HG03064 (cell line): ENCODE measurements around the gene COL23A1.

Experiments
- ATAC-seq: cut with Tn5 transposase; IDR thresholded peaks from one replicate; pipeline ENCODE4 v1.9.1; 2021; ENCODE audit warnings: low read depth; ENCODE audit not compliant: unreplicated experiment

The COL23A1 gene

GRCh38 chr5:178445534-178445933 lies 144.7 kb downstream of the COL23A1 start:
- no peak for ATAC-seq

DNA sequence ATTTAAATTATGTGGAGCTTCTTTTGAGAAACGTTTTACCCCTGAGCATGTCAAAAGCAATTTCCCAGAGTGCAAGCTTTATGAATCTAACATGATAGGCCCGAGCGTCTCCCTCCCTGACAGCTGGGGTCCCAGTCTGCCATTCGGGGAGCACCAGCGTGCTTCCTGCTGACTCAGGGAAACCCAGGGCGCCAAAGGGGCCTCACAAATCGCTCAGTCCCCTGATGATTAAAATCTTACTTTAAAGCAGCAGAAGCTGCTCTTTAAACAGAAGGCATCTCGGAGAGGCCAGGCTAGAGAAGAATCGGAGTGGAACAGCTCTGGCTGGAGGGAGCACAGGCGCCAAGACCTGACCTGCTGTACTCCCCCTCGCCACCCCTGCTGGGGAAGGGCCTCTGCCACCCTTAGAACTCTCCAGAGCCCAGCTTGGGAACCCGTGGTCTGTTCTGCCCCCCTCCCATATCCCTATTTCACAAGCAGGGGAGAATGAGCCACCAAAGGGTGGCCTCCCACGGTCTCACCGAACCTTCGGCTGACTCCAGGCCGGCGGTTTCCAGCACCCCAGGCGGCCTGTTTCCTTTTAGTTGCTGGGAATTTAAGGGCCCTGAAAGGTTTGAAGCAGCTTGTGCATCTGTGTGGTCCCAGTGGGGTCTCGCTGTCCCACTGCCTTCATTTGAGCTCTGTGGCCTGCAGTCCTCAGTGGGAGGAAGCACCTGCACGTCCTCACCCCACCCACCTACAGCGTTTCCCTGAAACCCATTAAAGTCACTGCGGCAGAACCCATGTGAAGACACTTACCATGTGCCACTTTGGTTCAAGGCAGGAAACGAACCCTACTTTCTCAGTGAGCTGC lies 147.6 kb downstream of the COL23A1 start:
- ATAC-seq, result no peak

DNA sequence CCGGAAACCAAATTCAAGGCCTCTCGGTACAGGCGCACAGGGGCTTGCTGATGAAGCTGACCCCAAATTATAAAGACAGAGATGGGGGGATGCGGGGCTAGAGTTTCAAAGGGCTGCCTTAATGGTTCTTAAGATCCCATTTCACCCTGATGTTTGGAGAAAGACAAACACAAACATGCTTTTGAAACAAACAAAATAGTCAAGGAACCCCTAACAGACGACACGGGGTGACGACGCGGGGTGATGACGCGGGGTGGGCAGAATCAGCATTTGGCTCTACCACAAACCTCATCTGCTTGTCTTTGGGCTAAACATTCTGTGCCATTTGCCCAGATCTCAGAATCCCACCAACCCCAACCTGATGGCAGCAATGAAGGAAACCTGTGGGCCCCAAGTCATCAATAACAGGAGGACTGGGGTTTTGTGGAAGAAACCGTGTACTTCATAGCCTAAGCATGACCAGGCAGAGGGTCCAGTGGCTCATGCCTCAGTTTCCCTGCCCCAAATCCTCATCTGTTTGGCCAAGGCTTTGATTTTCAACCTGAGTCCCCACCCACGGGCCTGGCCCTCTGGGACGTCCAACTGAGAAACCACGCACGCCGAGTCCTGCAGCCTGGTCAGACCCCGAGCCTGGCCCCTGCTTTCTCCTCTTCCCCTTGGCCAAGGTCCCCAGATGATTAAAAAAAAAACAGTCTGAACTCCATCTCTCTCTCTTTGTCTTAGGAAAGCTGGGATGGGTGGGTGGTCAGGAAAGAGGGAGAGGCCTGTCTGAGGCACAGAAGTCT lies 148.5 kb downstream of the COL23A1 start:
- no peak for ATAC-seq

DNA sequence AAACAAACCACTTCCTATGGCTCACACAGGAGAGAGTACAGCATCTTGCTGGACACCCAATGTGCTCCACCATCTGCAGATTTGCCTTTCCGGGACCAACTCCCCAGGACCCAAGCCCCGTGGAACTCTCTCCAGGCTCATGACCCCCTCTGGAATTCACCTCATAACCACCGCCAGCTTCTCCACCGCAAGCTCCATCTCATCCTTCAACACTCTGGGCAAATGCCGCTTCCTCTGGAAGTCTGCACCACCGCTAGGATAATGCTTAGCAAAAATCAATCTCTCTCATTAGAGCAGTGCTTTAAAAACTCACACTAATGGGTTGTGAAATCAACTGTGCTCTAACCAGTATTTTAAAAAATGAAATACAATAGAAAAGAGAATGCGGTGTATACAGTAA lies 150.0 kb downstream of the COL23A1 start:
- no peak for ATAC-seq

DNA sequence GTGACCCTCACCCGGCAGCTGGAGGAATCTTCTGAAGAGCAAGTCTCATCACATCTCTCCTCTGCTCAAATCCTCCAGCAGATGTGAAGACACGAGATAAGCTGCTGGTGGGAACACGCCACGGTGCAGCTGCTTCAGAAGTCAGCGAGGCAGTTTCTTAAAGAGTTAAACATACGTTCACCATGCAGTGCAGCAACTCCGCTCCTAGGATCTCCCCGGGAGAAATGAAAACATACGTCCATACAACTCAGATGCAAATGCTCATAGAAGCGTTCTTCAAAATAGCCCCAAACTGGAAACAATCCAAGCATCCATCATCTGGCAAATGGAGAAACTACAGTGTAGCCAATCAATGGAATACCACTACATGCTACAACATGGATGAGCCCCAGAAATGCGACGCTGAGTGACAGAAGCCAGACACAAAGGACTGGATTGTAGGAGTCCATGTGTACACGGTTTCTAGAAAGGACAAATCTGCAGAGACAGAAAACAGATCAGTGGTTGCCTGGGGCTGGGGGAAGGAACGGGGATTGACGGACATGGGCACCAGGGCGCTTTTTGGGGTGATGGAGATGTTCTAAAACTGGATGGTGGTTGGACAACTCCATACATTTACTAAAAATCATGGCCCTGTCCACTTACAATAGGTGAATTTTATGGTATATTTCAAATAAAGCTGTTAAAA lies 150.6 kb downstream of the COL23A1 start:
- no peak for ATAC-seq

- no peak for ATAC-seq
Observed at GRCh38 chr5:178438796-178439195, 151.4 kb downstream of the COL23A1 start.

GRCh38 chr5:178437386-178438075 lies 152.7 kb downstream of the COL23A1 start:
- ATAC-seq, result no peak

- ATAC-seq, result no peak
Observed at GRCh38 chr5:178436326-178436940, 153.8 kb downstream of the COL23A1 start.

DNA sequence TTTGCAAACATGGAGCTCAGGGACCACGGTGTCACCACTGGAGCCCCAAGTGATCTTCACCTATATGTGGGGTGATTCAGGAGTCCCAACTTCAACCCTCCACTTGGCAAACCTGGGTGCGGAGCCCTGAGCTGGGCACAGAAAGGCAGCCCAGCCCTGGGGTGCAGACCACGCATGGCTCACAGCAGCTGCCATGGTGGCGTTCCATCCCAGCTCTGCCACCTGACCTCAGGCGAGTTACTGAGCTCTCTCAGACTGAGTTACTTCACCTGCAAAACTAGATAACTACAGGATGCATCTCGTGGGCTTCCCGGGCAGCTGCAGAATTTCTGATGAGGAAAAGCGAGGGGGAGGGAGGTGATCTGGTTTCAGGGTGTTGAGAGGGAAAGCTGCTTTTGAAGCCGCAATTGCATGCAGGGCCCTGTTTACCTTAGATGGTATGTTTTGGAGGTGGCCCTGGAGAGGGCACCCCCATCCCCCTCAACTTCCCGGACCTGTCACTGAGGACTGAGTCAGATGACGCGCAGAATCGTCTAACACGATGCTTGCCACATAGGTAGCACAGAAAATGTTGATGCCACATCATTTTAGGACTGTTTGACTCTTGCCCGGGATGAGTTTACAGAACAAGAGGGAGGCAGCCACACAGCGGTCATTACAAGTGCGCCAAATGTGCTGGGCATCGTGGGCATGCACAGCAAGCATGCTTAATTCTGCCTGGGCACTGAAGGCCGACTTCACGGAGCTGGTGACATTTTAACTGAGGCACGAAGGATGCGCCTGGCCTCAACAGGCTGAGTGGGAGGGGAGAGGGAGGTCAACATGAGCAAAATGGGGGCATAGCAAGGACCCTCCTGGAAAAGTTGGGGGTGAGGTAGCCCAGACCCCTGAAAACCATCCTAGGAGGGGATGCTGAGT lies 154.6 kb downstream of the COL23A1 start:
- ATAC-seq, result no peak

DNA sequence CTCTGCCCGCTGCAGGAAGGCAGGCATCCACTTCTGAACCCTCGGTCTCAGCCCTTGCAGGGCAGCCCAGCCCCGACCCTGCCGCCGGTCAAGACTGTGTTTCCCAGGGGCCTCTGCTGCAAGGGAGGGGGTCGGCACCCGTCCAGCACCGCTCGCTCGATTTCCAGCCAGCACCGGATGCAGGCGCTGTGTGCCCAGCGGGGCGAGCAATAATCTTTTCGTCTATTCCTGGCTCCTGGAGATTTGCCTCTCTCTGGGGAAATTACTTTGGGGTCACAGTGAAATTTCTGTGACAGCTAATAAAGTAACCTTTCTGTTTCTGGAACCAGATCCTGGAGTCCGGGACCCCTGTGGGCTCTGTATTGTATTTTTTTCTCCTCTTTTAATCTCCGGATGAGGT lies 155.3 kb downstream of the COL23A1 start:
- no peak for ATAC-seq

DNA sequence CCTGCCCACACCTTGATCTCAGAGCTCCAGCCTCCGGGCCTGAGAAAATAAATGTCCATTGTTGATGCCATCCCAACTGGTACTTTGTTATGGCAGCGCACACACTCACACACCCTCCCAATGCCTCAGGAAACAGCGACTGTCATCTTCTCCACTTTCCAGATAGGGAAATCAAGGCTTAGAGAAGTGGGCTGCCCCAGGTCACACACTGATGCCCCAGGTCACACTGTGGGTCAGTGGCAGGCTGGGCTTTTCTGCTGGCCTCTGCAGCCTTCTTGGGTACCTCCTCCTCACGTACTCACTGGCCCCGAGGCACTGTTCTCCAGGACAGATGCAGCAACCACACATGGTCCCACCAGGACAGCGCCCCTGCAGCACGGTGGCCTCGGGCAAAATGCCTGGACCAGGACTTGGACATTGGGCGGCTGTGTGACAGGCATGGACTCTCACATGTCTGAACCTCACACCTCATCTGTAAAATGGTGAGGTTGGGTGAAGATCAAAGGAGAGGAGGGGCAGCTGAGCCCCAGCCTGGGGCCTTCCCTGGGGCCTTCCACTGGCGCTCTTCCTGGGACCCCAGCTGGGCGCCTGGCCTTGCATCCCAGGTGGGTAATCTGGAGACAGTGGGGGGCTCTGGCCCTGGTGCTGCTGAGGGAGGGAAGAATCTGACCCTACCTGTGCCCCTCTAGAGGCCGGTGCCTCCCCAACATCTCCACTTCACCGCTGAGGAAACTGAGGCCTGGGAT lies 156.0 kb downstream of the COL23A1 start:
- ATAC-seq, result no peak

DNA sequence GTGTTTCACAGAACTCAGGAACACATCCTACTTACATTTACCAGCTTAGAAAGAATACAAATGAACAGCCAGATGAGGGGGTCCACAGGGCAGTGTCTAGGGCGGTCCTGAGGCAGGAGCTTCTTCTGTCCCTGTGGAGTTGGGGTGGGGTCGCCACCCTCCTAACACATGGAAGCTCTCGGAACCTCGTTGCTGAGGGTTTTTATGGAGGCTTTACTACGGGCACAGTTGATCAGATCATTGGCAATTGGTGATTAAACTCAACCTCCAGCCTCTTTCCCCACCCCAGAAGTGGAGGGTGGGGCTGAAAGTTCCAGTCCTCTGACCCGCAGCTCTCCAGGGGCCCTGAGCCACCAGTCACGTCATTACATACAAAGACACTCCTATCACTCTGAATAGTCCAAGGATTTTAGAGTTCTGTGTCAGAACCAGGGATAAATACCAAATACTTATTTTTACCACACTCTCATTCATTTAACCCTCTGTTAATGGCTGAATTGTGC lies 156.9 kb downstream of the COL23A1 start:
- no peak for ATAC-seq

DNA sequence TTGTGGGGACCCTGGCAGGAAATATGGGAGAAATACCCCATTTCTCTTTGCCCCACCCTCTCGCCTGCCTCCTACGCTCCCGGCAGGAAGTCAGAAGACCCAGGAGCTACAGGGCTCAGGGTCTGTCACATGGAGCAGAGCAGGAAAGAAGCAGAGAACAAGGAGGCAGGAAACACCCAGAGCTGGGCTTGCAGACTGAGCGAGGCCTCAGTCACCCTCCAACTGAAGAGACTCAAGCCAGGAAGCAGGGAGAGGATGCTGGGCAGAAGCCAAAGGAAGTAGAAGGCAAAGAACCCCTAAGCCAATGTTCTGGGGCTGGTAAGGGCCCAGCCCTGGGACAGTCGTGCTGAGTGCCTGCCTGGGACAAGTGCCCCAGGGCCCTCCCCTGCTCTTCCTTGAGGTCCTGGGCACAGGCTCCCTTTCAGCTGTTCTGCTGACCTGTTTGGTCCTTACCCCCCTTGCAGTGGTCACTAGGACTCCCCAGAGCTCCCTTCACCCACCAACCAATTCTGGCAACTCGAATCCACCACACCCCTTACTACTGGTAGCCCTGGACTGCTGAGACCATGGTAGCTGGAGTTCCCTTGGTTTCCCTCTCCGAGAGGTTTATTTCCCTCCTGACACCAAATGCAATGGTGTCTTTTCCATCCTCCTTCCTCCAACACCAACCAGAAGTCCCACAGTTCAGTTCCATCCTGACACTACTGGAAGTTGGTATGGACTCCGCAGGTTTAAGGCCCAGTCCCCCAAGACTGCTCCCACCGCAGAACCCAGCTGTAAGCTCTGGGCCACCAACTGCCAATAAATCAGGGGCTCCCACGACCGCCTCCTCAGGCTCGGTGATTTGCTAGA lies 157.5 kb downstream of the COL23A1 start:
- no peak for ATAC-seq

GRCh38 chr5:178431782-178432165 lies 158.4 kb downstream of the COL23A1 start:
- no peak for ATAC-seq

GRCh38 chr5:178431063-178431781 lies 159.0 kb downstream of the COL23A1 start:
- no peak for ATAC-seq

DNA sequence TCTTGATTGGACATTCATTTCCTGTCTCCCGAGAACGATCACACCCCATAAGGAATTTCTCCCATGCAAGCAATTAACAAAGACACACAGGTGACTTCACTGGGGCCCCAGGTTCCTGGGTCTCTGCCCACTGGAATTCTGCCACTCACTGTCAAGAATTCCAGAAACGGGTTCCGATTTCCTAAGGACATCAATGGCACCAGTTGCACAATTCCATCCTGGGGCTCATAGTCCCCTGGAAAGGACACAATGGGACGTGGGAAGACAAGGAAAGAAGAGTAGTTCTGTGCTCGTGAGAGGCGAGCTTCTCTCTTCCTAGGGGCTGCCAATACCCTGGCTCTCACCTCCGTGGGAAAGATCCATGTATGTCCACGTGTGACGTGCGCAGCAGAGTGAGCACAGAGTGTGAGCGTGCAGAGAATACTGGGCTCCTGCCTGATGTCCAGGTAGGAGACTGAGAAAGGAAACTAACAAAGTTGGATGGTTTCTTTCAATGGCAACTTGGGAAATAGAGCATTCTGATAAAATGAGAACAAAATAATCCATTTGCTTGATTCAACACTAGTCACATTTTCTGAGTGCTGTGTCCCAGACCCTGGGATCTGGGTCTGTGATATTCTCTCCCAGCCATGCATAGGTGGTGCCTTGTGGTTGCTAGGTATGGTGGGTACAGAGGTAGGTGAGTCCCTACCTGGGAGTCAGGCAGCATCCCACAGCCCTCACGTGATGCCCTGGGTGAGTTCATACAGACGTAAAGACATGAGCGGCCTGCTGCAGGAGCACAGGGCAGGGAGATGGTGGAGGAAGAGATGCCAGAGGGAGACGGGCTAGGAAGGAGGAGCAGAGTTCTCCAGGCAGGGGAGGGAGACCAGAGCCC lies 159.8 kb downstream of the COL23A1 start:
- ATAC-seq, result no peak
